ENCODE results near the gene ACTA2.

DNA sequence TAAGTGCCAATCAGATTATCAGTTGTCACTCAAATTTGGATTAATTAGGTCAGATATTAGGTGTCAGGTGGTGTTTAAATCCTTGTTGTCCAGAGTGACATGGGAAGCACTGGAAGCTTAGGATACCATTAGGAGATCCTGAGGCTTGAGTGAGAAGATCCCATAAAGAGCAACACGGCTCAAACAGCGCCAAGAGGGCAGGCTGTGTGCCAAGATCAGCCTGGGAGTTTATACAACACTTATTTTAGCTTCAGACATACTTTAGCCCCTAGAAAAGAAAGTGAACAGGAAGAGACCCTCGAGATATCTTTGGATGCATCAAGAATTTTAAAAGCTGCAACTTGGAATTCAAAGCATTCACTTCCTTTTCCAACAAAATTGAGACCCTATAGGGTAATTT lies 14.2 kb upstream of the ACTA2 start:
- TF ChIP-seq, protein P1, sequence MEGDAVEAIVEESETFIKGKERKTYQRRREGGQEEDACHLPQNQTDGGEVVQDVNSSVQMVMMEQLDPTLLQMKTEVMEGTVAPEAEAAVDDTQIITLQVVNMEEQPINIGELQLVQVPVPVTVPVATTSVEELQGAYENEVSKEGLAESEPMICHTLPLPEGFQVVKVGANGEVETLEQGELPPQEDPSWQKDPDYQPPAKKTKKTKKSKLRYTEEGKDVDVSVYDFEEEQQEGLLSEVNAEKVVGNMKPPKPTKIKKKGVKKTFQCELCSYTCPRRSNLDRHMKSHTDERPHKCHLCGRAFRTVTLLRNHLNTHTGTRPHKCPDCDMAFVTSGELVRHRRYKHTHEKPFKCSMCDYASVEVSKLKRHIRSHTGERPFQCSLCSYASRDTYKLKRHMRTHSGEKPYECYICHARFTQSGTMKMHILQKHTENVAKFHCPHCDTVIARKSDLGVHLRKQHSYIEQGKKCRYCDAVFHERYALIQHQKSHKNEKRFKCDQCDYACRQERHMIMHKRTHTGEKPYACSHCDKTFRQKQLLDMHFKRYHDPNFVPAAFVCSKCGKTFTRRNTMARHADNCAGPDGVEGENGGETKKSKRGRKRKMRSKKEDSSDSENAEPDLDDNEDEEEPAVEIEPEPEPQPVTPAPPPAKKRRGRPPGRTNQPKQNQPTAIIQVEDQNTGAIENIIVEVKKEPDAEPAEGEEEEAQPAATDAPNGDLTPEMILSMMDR (IDR thresholded peaks at IDR 0.05): no peak
- TF ChIP-seq POLR2A (IDR thresholded peaks at IDR 0.05) (no peak), EP300 (IDR thresholded peaks at IDR 0.05) (no peak)
